GM23338 (cell line): ENCODE results near the gene SLC7A6. TPM values are rescaled to one million over a fixed set of nuclear protein-coding genes. Genes with fewer than 3 reads are reported as not detected.
A peak's percentile ranks its signal among the peaks of the same experiment; 100 is the strongest.

Experiments
- ATAC-seq: fragments of 200-7000 bp; cut with Tn5 transposase; 3 replicates; pipeline ENCODE4 v1.9.1; 2020
- DNase-seq: peaks from one replicate; pipeline ENCODE4 v3.0.0-alpha.2; 2015; ENCODE audit warnings: low spot score
- H2AFZ ChIP-seq: fragments of 200-600 bp; sonication (generic); 2 replicates; pipeline ENCODE4 v1.8.0; 2016; ENCODE audit warnings: antibody characterized with exemption, mild to moderate bottlenecking, moderate library complexity
- H3F3A ChIP-seq: fragments of 200-600 bp; sonication (generic); replicated peaks from 2 replicates; pipeline ENCODE4 v1.8.0; 2017; ENCODE audit warnings: antibody characterized with exemption, mixed run types, low read depth
- H3K27ac ChIP-seq: fragments of 200-600 bp; sonication (generic); 2 replicates; pipeline ENCODE4 v1.6.1; 2016; ENCODE audit warnings: low read depth
- H3K27me3 ChIP-seq: fragments of 200-600 bp; sonication (generic); 2 replicates; pipeline ENCODE4 v1.8.0; 2016; ENCODE audit warnings: mild to moderate bottlenecking, mixed run types, moderate library complexity; ENCODE audit not compliant: insufficient read depth
- H3K36me3 ChIP-seq: fragments of 200-600 bp; sonication (generic); 2 replicates; pipeline ENCODE4 v1.8.0; 2016; ENCODE audit warnings: mild to moderate bottlenecking; ENCODE audit not compliant: insufficient read depth
- H3K4me1 ChIP-seq: fragments of 200-600 bp; sonication (generic); 2 replicates; pipeline ENCODE4 v1.8.0; 2016; ENCODE audit warnings: mild to moderate bottlenecking, moderate library complexity; ENCODE audit not compliant: insufficient read depth
- H3K4me2 ChIP-seq: fragments of 200-600 bp; sonication (generic); 2 replicates; pipeline ENCODE4 v1.7.1; 2017; ENCODE audit warnings: mixed run types
- H3K4me3 ChIP-seq: fragments of 200-600 bp; sonication (generic); 2 replicates; pipeline ENCODE4 v1.6.1; 2016; ENCODE audit warnings: mixed run types
- H3K79me2 ChIP-seq: fragments of 200-600 bp; sonication (generic); replicated peaks from 2 replicates; pipeline ENCODE4 v1.8.0; 2017; ENCODE audit warnings: mild to moderate bottlenecking; ENCODE audit not compliant: insufficient read depth
- H3K9me2 ChIP-seq: fragments of 200-600 bp; sonication (generic); 2 replicates; pipeline ENCODE4 v1.8.0; 2017; ENCODE audit not compliant: insufficient read depth
- H4K20me1 ChIP-seq: fragments of 200-600 bp; sonication (generic); replicated peaks from 2 replicates; pipeline ENCODE4 v1.8.0; 2017; ENCODE audit warnings: mild to moderate bottlenecking; ENCODE audit not compliant: insufficient read depth
- H3K27ac Mint-ChIP-seq: 2 replicates; pipeline ENCODE4 v1.8.0; 2020; ENCODE audit warnings: inconsistent platforms, mild to moderate bottlenecking, moderate library complexity, mixed read lengths
- H3K27me3 Mint-ChIP-seq: 3 replicates; pipeline ENCODE4 v1.8.0; 2022; ENCODE audit warnings: low read depth, mild to moderate bottlenecking, moderate library complexity, mixed read lengths, inconsistent platforms; ENCODE audit not compliant: insufficient read depth, poor library complexity
- H3K36me3 Mint-ChIP-seq: 3 replicates; pipeline ENCODE4 v1.8.0; 2021; ENCODE audit warnings: low read depth, mild to moderate bottlenecking, inconsistent platforms, moderate library complexity, mixed read lengths
- H3K4me1 Mint-ChIP-seq: 3 replicates; pipeline ENCODE4 v1.8.0; 2020; ENCODE audit warnings: mild to moderate bottlenecking, inconsistent platforms, mixed read lengths
- H3K4me3 Mint-ChIP-seq: 3 replicates; pipeline ENCODE4 v1.8.0; 2021; ENCODE audit warnings: moderate library complexity, mild to moderate bottlenecking, inconsistent platforms, mixed read lengths
- H3K9me3 Mint-ChIP-seq: 3 replicates; pipeline ENCODE4 v1.8.0; 2020; ENCODE audit warnings: moderate library complexity, mild to moderate bottlenecking, inconsistent platforms, mixed read lengths
- EZH2 ChIP-seq: fragments of 200-600 bp; sonication (generic); IDR thresholded peaks from one replicate; pipeline ENCODE4 v1.8.0; 2017; ENCODE audit warnings: antibody characterized with exemption, mild to moderate bottlenecking, low read depth; ENCODE audit not compliant: unreplicated experiment
- EZH2phosphoT487 ChIP-seq: fragments of 200-600 bp; sonication (generic); IDR thresholded peaks from one replicate; pipeline ENCODE4 v1.8.1; 2018; ENCODE audit warnings: antibody characterized with exemption; ENCODE audit not compliant: unreplicated experiment
- NANOG ChIP-seq: IDR thresholded peaks from 2 replicates; pipeline ENCODE4 v1.6.1; 2016; ENCODE audit warnings: antibody characterized with exemption, borderline replicate concordance
- POLR2AphosphoS5 ChIP-seq: IDR thresholded peaks from 2 replicates; pipeline ENCODE4 v1.6.1; 2016; ENCODE audit warnings: antibody characterized with exemption, low read depth
- REST ChIP-seq: IDR thresholded peaks from one replicate; pipeline ENCODE4 v1.6.1; 2018; ENCODE audit warnings: antibody characterized with exemption; ENCODE audit not compliant: unreplicated experiment
- ZNF114 ChIP-seq: fragments of 250-450 bp; sonication (Bioruptor Pico); IDR thresholded peaks from 2 replicates; pipeline ENCODE4 v1.5.0; 2020; ENCODE audit warnings: mild to moderate bottlenecking, moderate library complexity
- ZNF331 ChIP-seq: fragments of 250-450 bp; sonication (Bioruptor Pico); IDR thresholded peaks from 2 replicates; pipeline ENCODE4 v1.5.0; 2020; ENCODE audit warnings: low read depth, mild to moderate bottlenecking, moderate library complexity
- ZNF462 ChIP-seq: fragments of 250-450 bp; sonication (Bioruptor Pico); IDR thresholded peaks from 2 replicates; pipeline ENCODE4 v1.5.0; 2020; ENCODE audit warnings: mild to moderate bottlenecking, moderate library complexity
- polyA plus RNA-seq: library from polyadenylated mRNA; unstranded; fragments of >200 nt; fragmentation: Nextera tagmentation; extraction: Ambion mirVana; gene quantifications from 2 replicates; pipeline ENCODE4 v1.2.1, GENCODE V29; 2016
- total RNA-seq: library from RNA; depleted of rRNA; stranded (reverse); fragments of >200 nt; shearing (Covaris generic); gene quantifications from 2 replicates; pipeline ENCODE4 v1.2.3, GENCODE V29; 2014

SLC7A6 gene
- total and polyA plus RNA-seq, 2 experiments from 2014 or later = 16.6 to 30.9 TPM

- Mint-ChIP-seq H3K27me3 (peaks cover 18% of the 10 kb centered on the region), H3K36me3 (peaks cover 35% of the 10 kb centered on the region), H3K4me1 (peaks cover 25% of the 10 kb centered on the region), H3K27ac (peak overlapping the region; percentile 83), H3K4me3 (peak overlapping the region; percentile 81), H3K9me3 (peaks cover 4% of the 10 kb centered on the region)
- H3F3A ChIP-seq = peaks cover 24% of the 10 kb centered on the region
- peaks cover 17% of the 10 kb centered on the region for H3K4me1 ChIP-seq
- no peaks in the 10 kb centered on the region for H3K9me2 ChIP-seq
- 0 out of 2 replicates have a peak, but pooled peaks cover 4% of the 10 kb centered on the region for H3K36me3 ChIP-seq
- H4K20me1 ChIP-seq = peaks cover 18% of the 10 kb centered on the region
- TF ChIP-seq REST (no peak), POLR2AphosphoS5 (no peak), ZNF462 (CRISPR knock-in tag) (no peak), EZH2phosphoT487 (no peak), EZH2 (no peak), ZNF114 (CRISPR knock-in tag) (no peak), ZNF331 (CRISPR knock-in tag) (no peak), NANOG (no peak)
- H2AFZ ChIP-seq = no peak overlapping the region
- peaks cover 3% of the 10 kb centered on the region; the same call in 1 of the 2 replicates for H3K27me3 ChIP-seq
- peak overlapping the region; percentile 92; the same call in 1 of the 2 replicates for H3K27ac ChIP-seq
- ATAC-seq = peak; percentile 2
- DNase-seq = peak; percentile 71
- H3K4me2 ChIP-seq = peak overlapping the region; percentile 99
- H3K4me3 ChIP-seq = peak overlapping the region; percentile 98
- H3K79me2 ChIP-seq = peaks cover 23% of the 10 kb centered on the region
Observed at GRCh38 chr16:68234188-68235107, 29.9 kb upstream of the SLC7A6 start.
